Measurements from ENCODE around the gene SPAG6. TPM values are rescaled to one million over a fixed set of nuclear protein-coding genes. Genes with fewer than 3 reads are reported as not detected.

The SPAG6 gene
- total and polyA plus RNA-seq, 9 of the 15 experiments (the other 6 are each of a cell fraction or from before 2014, with no cell fraction given) = 3.5 to 23.1 (median 11.8) TPM

GRCh38 chr10:22340329-22341189 is 4.7 kb upstream of the SPAG6 start (continued):
- TF ChIP-seq EP400 (IDR thresholded peaks at IDR 0.05) = peak; percentile 48
- TF ChIP-seq MAZ (CRISPR knock-in tag; conservative IDR thresholded peaks at IDR 0.05 in 1 of 2, IDR thresholded peaks at IDR 0.05 in 1 of 2) = peak; percentile 84 to 94
- no peak for TF ChIP-seq NR2C2 (CRISPR knock-in tag; IDR thresholded peaks at IDR 0.05)
- TF ChIP-seq NR2C2 (tag; IDR thresholded peaks at IDR 0.05) = peak; percentile 62; the same call in 1 of the 2 replicates
- TF ChIP-seq EWSR1 (IDR thresholded peaks at IDR 0.05; ENCODE audit: borderline replicate concordance, low read depth, partially characterized antibody) = no peak
- no peak for TF ChIP-seq ZNF280B (CRISPR knock-in tag; IDR thresholded peaks at IDR 0.05)
- TF ChIP-seq ZNF197 (CRISPR knock-in tag; IDR thresholded peaks at IDR 0.05; ENCODE audit: low read depth) = no peak
- no peak for TF ChIP-seq NUFIP1 (IDR thresholded peaks at IDR 0.05; ENCODE audit: partially characterized antibody)
- TF ChIP-seq CCAR2 (IDR thresholded peaks at IDR 0.05; ENCODE audit: low read depth, low read length) = no peak
- TF ChIP-seq CTCF (IDR thresholded peaks at IDR 0.05 in 2 of 3, conservative IDR thresholded peaks at IDR 0.05 in 1 of 3; ENCODE audit: insufficient read depth in 2 of 3, low read depth in 1 of 3, low read length in 3 of 3) = no peak
- no peak for TF ChIP-seq SNRNP70 (optimal IDR thresholded peaks at IDR 0.05; ENCODE audit: low read depth, low read length)
- no peak; the same call in 1 of the 2 replicates for TF ChIP-seq MAFF (IDR thresholded peaks at IDR 0.05; ENCODE audit: low read length)
- no peak for TF ChIP-seq RNF219 (CRISPR knock-in tag; IDR thresholded peaks at IDR 0.05)
- TF ChIP-seq PHF20 (IDR thresholded peaks at IDR 0.05; ENCODE audit: partially characterized antibody) = peak; percentile 37
- TF ChIP-seq MLLT1 (IDR thresholded peaks at IDR 0.05) = no peak; a peak in 1 of 4 replicates
